H1 (cell line): ENCODE results near the gene FCN2. TPM values are rescaled to one million over a fixed set of nuclear protein-coding genes. Genes with fewer than 3 reads are reported as not detected.
A peak's percentile ranks its signal among the peaks of the same experiment; 100 is the strongest.

Experiments used
- CTCF ChIA-PET: fragments of 300-600 bp; sonication (Branson Sonifier 250); formaldehyde crosslinking; loops from one replicate; lab custom pipeline; 2021; ENCODE audit not compliant: partially characterized antibody; lab: Charles Lee
- POLR2A ChIA-PET: fragments of 300-600 bp; sonication (Branson Sonifier 250); formaldehyde crosslinking; loops from one replicate; lab custom pipeline; 2021; ENCODE audit warnings: inconsistent platforms; ENCODE audit not compliant: partially characterized antibody; lab: Charles Lee
- DNase-seq, 2 experiments: peaks; one replicate each; pipeline versions ENCODE4 v3.0.0 to v3.0.0-alpha.2; 2010 to 2022; ENCODE audit warnings: low spot score in 2 of 2, low read depth in 1 of 2, mixed read lengths in 1 of 2
- FAIRE-seq: peaks from 2 replicates; lab custom pipeline; 2011; peaks lifted over from hg19 to GRCh38; lab: Jason Lieb, UNC
- H2AFZ ChIP-seq: 2 replicates; pipeline ENCODE4 v1.8.1; 2012; ENCODE audit warnings: low read length, inconsistent platforms
- H2AK5ac ChIP-seq: 2 replicates; pipeline ENCODE4 v1.6.1; 2013; ENCODE audit warnings: low read depth, low read length
- H2BK120ac ChIP-seq: replicated peaks from 2 replicates; pipeline ENCODE3; 2013; ENCODE audit warnings: low read depth, low read length, inconsistent platforms
- H2BK12ac ChIP-seq: 2 replicates; pipeline ENCODE4 v1.6.1; 2013; ENCODE audit warnings: low read depth, low read length
- H2BK15ac ChIP-seq: 2 replicates; pipeline ENCODE4 v1.6.1; 2013; ENCODE audit warnings: low read length
- H2BK20ac ChIP-seq: 2 replicates; pipeline ENCODE4 v1.6.1; 2013; ENCODE audit warnings: low read length
- H2BK5ac ChIP-seq: 2 replicates; pipeline ENCODE4 v1.6.1; 2013; ENCODE audit warnings: low read depth, low read length
- H3K14ac ChIP-seq: 2 replicates; pipeline ENCODE4 v1.6.1; 2013; ENCODE audit warnings: inconsistent platforms; ENCODE audit not compliant: insufficient read length
- H3K18ac ChIP-seq: 2 replicates; pipeline ENCODE4 v1.6.1; 2013; ENCODE audit warnings: low read length; ENCODE audit errors: extremely low read depth
- H3K23ac ChIP-seq: 2 replicates; pipeline ENCODE4 v1.6.1; 2013; ENCODE audit warnings: inconsistent platforms; ENCODE audit not compliant: insufficient read length
- H3K23me2 ChIP-seq: 2 replicates; pipeline ENCODE4 v1.6.1; 2013; ENCODE audit warnings: low read depth, low read length
- H3K27ac ChIP-seq: 2 replicates; pipeline ENCODE4 v1.6.1; 2011; ENCODE audit warnings: low read depth, low read length, inconsistent platforms
- H3K27me3 ChIP-seq, 4 experiments: replicated peaks in 1 of 4; 1 replicate in 1 of 4; 2 replicates in 3 of 4; pipeline versions ENCODE4 v1.6.1 to v1.8.1; 2011 to 2013; ENCODE audit warnings: low read length in 3 of 4, mild to moderate bottlenecking in 3 of 4, inconsistent platforms in 2 of 4, mixed read lengths in 2 of 4, moderate library complexity in 1 of 4; ENCODE audit not compliant: control insufficient read depth in 3 of 4, insufficient read depth in 3 of 4; ENCODE audit errors: extremely low read depth in 1 of 4
- H3K36me3 ChIP-seq, 4 experiments: 2 replicates each; pipeline versions ENCODE4 v1.6.1 to v1.8.1; 2011 to 2013; ENCODE audit warnings: mild to moderate bottlenecking in 4 of 4, low read length in 3 of 4, moderate library complexity in 2 of 4, control low read depth in 1 of 4, inconsistent platforms in 1 of 4; ENCODE audit not compliant: insufficient read depth in 4 of 4, control insufficient read depth in 2 of 4
- H3K4ac ChIP-seq: replicated peaks from 2 replicates; pipeline ENCODE3; 2013; ENCODE audit warnings: low read length, low read depth, mixed read lengths, inconsistent platforms; ENCODE audit not compliant: insufficient read length
- H3K4me1 ChIP-seq, 4 experiments: replicated peaks in 1 of 4; 1 replicate in 1 of 4; 2 replicates in 3 of 4; pipeline versions ENCODE4 v1.6.1 to v1.8.1; 2011 to 2013; ENCODE audit warnings: low read length in 3 of 4, inconsistent platforms in 2 of 4, mixed read lengths in 1 of 4; ENCODE audit not compliant: insufficient read depth in 4 of 4, control insufficient read depth in 3 of 4
- H3K4me2 ChIP-seq, 2 experiments: 2 replicates each; pipeline versions ENCODE4 v1.6.1 to v1.8.1; 2011 to 2013; ENCODE audit warnings: low read depth in 2 of 2, low read length in 2 of 2, control low read depth in 1 of 2, inconsistent platforms in 1 of 2, mild to moderate bottlenecking in 1 of 2; ENCODE audit not compliant: insufficient read depth in 1 of 2
- H3K4me3 ChIP-seq, 4 experiments: fragments of 200-600, 300-600 bp in 1 of 4; sonication (generic), shearing (Covaris generic), sonication (Bioruptor Twin) in 1 of 4; 2 replicates each; pipeline versions ENCODE4 v1.5.1 to v1.8.1; 2011 to 2016; ENCODE audit warnings: low read length in 4 of 4, low read depth in 3 of 4, control low read depth in 2 of 4, inconsistent platforms in 2 of 4, mild to moderate bottlenecking in 2 of 4, mixed read lengths in 1 of 4, moderate library complexity in 1 of 4; ENCODE audit not compliant: insufficient read depth in 2 of 4; ENCODE audit errors: extremely low read depth in 1 of 4
- H3K56ac ChIP-seq: replicated peaks from 2 replicates; pipeline ENCODE3; 2013; ENCODE audit warnings: low read depth, mild to moderate bottlenecking, mixed read lengths, low read length, inconsistent platforms; ENCODE audit not compliant: insufficient read length
- H3K79me1 ChIP-seq: 2 replicates; pipeline ENCODE4 v1.6.1; 2013; ENCODE audit warnings: low read depth, low read length, control low read depth
- H3K79me2 ChIP-seq, 2 experiments: 2 replicates each; pipeline versions ENCODE4 v1.6.1 to v1.8.1; 2012 to 2013; ENCODE audit warnings: low read length in 2 of 2, mild to moderate bottlenecking in 2 of 2, inconsistent platforms in 1 of 2; ENCODE audit not compliant: insufficient read depth in 2 of 2, control insufficient read depth in 1 of 2
- H3K9ac ChIP-seq, 4 experiments: replicated peaks in 1 of 4; 1 replicate in 1 of 4; 2 replicates in 3 of 4; pipeline versions ENCODE4 v1.6.1 to v1.8.1; 2011 to 2013; ENCODE audit warnings: low read depth in 3 of 4, low read length in 3 of 4, control low read depth in 2 of 4, mild to moderate bottlenecking in 2 of 4, moderate library complexity in 2 of 4, inconsistent platforms in 1 of 4; ENCODE audit errors: extremely low read depth in 1 of 4
- H3K9me3 ChIP-seq, 2 experiments: 2 replicates each; pipeline versions ENCODE4 v1.6.1 to v1.8.1; 2012 to 2013; ENCODE audit warnings: mild to moderate bottlenecking in 2 of 2, moderate library complexity in 2 of 2, control low read depth in 1 of 2, inconsistent platforms in 1 of 2, low read depth in 1 of 2, low read length in 1 of 2, mixed read lengths in 1 of 2; ENCODE audit not compliant: insufficient read depth in 2 of 2
- H4K20me1 ChIP-seq, 2 experiments: replicated peaks in 1 of 2; 2 replicates each; pipeline versions ENCODE3 to v1.8.1; 2011 to 2013; ENCODE audit warnings: inconsistent platforms in 2 of 2, low read length in 2 of 2, mild to moderate bottlenecking in 1 of 2; ENCODE audit not compliant: insufficient read depth in 2 of 2, control insufficient read depth in 1 of 2
- H4K5ac ChIP-seq: 2 replicates; pipeline ENCODE4 v1.6.1; 2013; ENCODE audit warnings: low read length, low read depth, mixed read lengths, inconsistent platforms; ENCODE audit not compliant: insufficient read length
- H4K8ac ChIP-seq: 2 replicates; pipeline ENCODE4 v1.8.0; 2013; ENCODE audit warnings: mild to moderate bottlenecking, moderate library complexity, low read length, inconsistent platforms; ENCODE audit not compliant: insufficient read depth; ENCODE audit errors: extremely low read depth
- H4K91ac ChIP-seq: replicated peaks from 2 replicates; pipeline ENCODE3; 2013; ENCODE audit warnings: low read length, mixed read lengths, inconsistent platforms; ENCODE audit not compliant: insufficient read length
- CBX5 ChIP-seq: fragments of 300-800, 300-1000 bp; sonication (generic); IDR thresholded peaks from 2 replicates; pipeline ENCODE4 v1.7.1; 2016; ENCODE audit warnings: antibody characterized with exemption, low read length, low read depth
- CHD2 ChIP-seq: IDR thresholded peaks from 2 replicates; pipeline ENCODE4 v1.6.1; 2012; ENCODE audit warnings: low read length, improper control_type of control experiment
- EGR1 ChIP-seq: IDR thresholded peaks from 2 replicates; pipeline ENCODE4 v1.6.1; 2011; ENCODE audit warnings: low read depth, low read length, borderline replicate concordance
- KDM5A ChIP-seq: fragments of 200-600 bp; IDR thresholded peaks from 2 replicates; pipeline ENCODE4 v1.7.1; 2012; ENCODE audit warnings: mild to moderate bottlenecking, low read length, inconsistent platforms, mixed read lengths
- PHF8 ChIP-seq: fragments of 200-600 bp; sonication (generic); conservative IDR thresholded peaks from 2 replicates; pipeline ENCODE4 v1.7.1; 2012; ENCODE audit warnings: low read depth, mild to moderate bottlenecking, inconsistent platforms, low read length, moderate library complexity
- POLR2AphosphoS5 ChIP-seq: IDR thresholded peaks from 2 replicates; pipeline ENCODE4 v1.6.1; 2011; ENCODE audit warnings: low read depth, low read length
- SIRT6 ChIP-seq: IDR thresholded peaks from one replicate; pipeline ENCODE4 v1.7.1; 2012; ENCODE audit warnings: low read length, inconsistent platforms
- SIX5 ChIP-seq: IDR thresholded peaks from 2 replicates; pipeline ENCODE4 v1.6.1; 2011; ENCODE audit warnings: mild to moderate bottlenecking, low read depth, low read length
- TAF1 ChIP-seq: IDR thresholded peaks from 2 replicates; pipeline ENCODE4 v1.6.1; 2011; ENCODE audit warnings: mild to moderate bottlenecking, low read depth, low read length
- TAF7 ChIP-seq: optimal IDR thresholded peaks from 2 replicates; pipeline ENCODE3; 2011; ENCODE audit warnings: low read depth, mild to moderate bottlenecking, inconsistent platforms, low read length, moderate library complexity, borderline replicate concordance
- TEAD4 ChIP-seq: IDR thresholded peaks from 2 replicates; pipeline ENCODE4 v1.6.1; 2012; ENCODE audit warnings: low read depth, low read length, inconsistent platforms, mixed read lengths
- WGBS, 2 experiments: shearing (Covaris generic) in 1 of 2; methylation state at CpG; one replicate each; pipeline versions ENCODE4 v1.1.6 to v1.1.7; 2013 to 2015; ENCODE audit warnings: low lambda C conversion rate in 2 of 2, mixed read lengths in 2 of 2, inconsistent platforms in 1 of 2, low coverage in 1 of 2, missing lambda C conversion rate in 1 of 2; ENCODE audit not compliant: insufficient replicate concordance in 2 of 2, insufficient coverage in 1 of 2, insufficient read length in 1 of 2; ENCODE audit errors: extremely low coverage in 1 of 2, missing lambda C conversion rate in 1 of 2; 5-methylcytosine and 5-hydroxymethylcytosine counted together
- polyA plus RNA-seq, 7 experiments: library from polyadenylated mRNA; depleted of rRNA in 3 of 7; stranded (reverse) in 5 of 7; unstranded in 2 of 7; fragments of >200 nt in 5 of 7; fragments of 200-250 nt in 2 of 7; gene quantifications; 1 replicate in 5 of 7; 2 replicates in 1 of 7; 4 replicates in 1 of 7; pipeline versions ENCODE4 v1.2.1 to v1.2.3, GENCODE V29; 2011 to 2013; ENCODE audit warnings: missing spikeins in 2 of 7, mixed read lengths in 2 of 7
- total RNA-seq: library from RNA; stranded (reverse); fragmentation: NEBNext Ultra II Directional; extraction: Animal tissue kit (Norgen Biotek cat#: 25700); gene quantifications from 2 replicates; pipeline ENCODE4 v1.2.1, GENCODE V29; 2021
- TF ChIP-seq, protein P1 (sequence below): IDR thresholded peaks from 2 replicates; pipeline ENCODE4 v1.6.1; 2012; ENCODE audit warnings: inconsistent platforms

FCN2 gene
- total and polyA plus RNA-seq, 2 of the 8 experiments (the other 6 are each of a cell fraction or from before 2014, with no cell fraction given): not detected

DNA sequence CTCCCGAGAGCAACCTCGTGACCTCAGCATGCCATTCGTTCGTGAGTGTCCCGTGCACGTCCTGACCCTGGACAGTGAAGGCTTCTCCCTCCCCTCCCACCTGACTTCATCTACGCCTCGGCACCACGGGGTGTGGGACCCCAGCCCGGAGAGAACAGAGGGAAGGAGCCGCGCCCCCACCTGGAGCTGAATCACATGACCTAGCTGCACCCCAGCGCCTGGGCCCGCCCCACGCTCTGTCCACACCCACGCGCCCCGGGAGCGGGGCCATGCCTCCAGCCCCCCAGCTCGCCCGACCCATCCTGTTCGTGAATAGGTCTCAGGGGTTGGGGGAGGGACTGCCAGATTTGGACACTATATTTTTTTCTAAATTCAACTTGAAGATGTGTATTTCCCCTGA, 38.3 kb upstream of the FCN2 start:
- TF ChIP-seq PHF8 (no peak), TEAD4 (no peak), SIRT6 (no peak), POLR2AphosphoS5 (no peak), TAF7 (no peak), CHD2 (no peak), SIX5 (no peak), KDM5A (no peak), EGR1 (no peak), TAF1 (no peak), CBX5 (no peak)
- TF ChIP-seq, protein P1, sequence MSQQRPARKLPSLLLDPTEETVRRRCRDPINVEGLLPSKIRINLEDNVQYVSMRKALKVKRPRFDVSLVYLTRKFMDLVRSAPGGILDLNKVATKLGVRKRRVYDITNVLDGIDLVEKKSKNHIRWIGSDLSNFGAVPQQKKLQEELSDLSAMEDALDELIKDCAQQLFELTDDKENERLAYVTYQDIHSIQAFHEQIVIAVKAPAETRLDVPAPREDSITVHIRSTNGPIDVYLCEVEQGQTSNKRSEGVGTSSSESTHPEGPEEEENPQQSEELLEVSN: no peak
- no peak overlapping the region for H4K5ac ChIP-seq
- peaks cover 5% of the 10 kb centered on the region; the same call in 1 of the 2 replicates for H3K23me2 ChIP-seq
- 86% methylated on average over 22 of the region's 22 CpGs; no CpG with 5 or more reads in 1 of the 2 experiments for WGBS, 2 experiments
- H3K4me2 ChIP-seq: no peak overlapping the region
- ChIA-PET POLR2A (no interaction called here), CTCF (no interaction called here)
- H2BK20ac ChIP-seq: no peak overlapping the region
- H2BK12ac ChIP-seq: no peak overlapping the region
- H3K4me1 ChIP-seq: no peaks in the 10 kb centered on the region
- H3K27ac ChIP-seq: no peak overlapping the region
- H3K9me3 ChIP-seq: no peaks in the 10 kb centered on the region
- H3K27me3 ChIP-seq: no peaks in the 10 kb centered on the region
- H2AFZ ChIP-seq: no peak overlapping the region
- peaks cover 0 to 2% of the 10 kb centered on the region in 2 experiments for H4K20me1 ChIP-seq
- H3K14ac ChIP-seq: no peak overlapping the region
- no peak overlapping the region for H3K18ac ChIP-seq
- no peak overlapping the region for H2BK120ac ChIP-seq
- H3K9ac ChIP-seq: no peak overlapping the region
- no peak overlapping the region for H2BK15ac ChIP-seq
- no peak overlapping the region for H2AK5ac ChIP-seq
- DNase-seq (no peak), FAIRE-seq (no peak)
- H4K8ac ChIP-seq: no peak overlapping the region; the same call in 1 of the 2 replicates
- no peak overlapping the region for H3K4me3 ChIP-seq
- no peak overlapping the region for H3K56ac ChIP-seq
- H4K91ac ChIP-seq: no peak overlapping the region
- H3K36me3 ChIP-seq: no peaks in the 10 kb centered on the region; a peak in 1 of 8 replicates
- H3K4ac ChIP-seq: no peak overlapping the region
- H2BK5ac ChIP-seq: 0 out of 2 replicates have a peak overlapping the region, but pooled peaks have one; percentile 52
- H3K23ac ChIP-seq: no peak overlapping the region
- no peaks in the 10 kb centered on the region for H3K79me2 ChIP-seq
- H3K79me1 ChIP-seq: no peaks in the 10 kb centered on the region
